HEK293T (cell line): ENCODE measurements around the gene ARTN.

ENCODE experiments used
- ARNT ChIP-seq: fragments of 450-650 bp; IDR thresholded peaks from 2 replicates; pipeline ENCODE4 v1.6.1; 2017; ENCODE audit warnings: mild to moderate bottlenecking
- BHLHE40 ChIP-seq: fragments of 450-650 bp; IDR thresholded peaks from 2 replicates; pipeline ENCODE4 v1.6.1; 2016; ENCODE audit warnings: mild to moderate bottlenecking, moderate library complexity, borderline replicate concordance
- CTBP1 ChIP-seq: fragments of 450-650 bp; IDR thresholded peaks from 2 replicates; pipeline ENCODE4 v1.6.1; 2016; ENCODE audit warnings: borderline replicate concordance
- LEF1 ChIP-seq: fragments of 450-650 bp; IDR thresholded peaks from 2 replicates; pipeline ENCODE4 v1.6.1; 2017; ENCODE audit warnings: mild to moderate bottlenecking, borderline replicate concordance
- NFRKB ChIP-seq: fragments of 450-650 bp; IDR thresholded peaks from 2 replicates; pipeline ENCODE4 v1.6.1; 2016; ENCODE audit warnings: mild to moderate bottlenecking, moderate library complexity
- SUZ12 ChIP-seq: fragments of 450-650 bp; IDR thresholded peaks from 2 replicates; pipeline ENCODE4 v1.6.1; 2016; ENCODE audit warnings: mild to moderate bottlenecking
- ZNF384 ChIP-seq: fragments of 450-650 bp; IDR thresholded peaks from 2 replicates; pipeline ENCODE4 v1.6.1; 2016

DNA sequence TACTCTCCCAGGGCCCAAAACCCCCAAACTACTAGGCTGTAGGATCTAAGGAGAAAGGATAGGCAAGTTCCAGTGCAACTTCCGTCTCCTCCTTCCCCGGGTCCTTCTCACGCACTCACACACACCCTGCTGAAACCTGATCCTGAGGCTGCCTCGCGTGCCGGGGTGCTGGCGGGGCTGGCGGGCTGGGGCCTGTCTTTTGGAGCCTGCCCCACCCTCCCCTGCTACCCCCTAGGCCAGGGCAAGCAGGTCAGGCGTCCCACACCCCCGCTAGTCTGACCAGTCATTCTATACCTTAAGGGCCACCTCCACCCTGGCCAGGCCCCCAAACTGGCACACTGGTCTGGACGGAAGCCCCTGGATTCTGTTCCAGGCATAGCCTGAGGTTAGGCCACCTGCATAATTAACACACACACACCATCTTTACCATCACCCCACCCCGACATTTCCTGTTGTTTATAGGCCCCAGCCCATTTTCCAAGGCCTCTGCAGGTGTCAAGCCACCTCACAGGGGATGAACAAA, 48.3 kb upstream of the ARTN start:
- no peak for TF ChIP-seq SUZ12
- TF ChIP-seq CTBP1 = no peak
- TF ChIP-seq NFRKB = no peak
- TF ChIP-seq ARNT = 0 out of 2 replicates have a peak, but pooled peaks have one; percentile 45
- no peak for TF ChIP-seq BHLHE40
- no peak for TF ChIP-seq ZNF384
- TF ChIP-seq LEF1 = no peak
